GM12872 (cell line): ENCODE data around the gene HDAC4.
A peak's percentile ranks its signal among the peaks of the same experiment; 100 is the strongest.

Experiments
- TF ChIP-seq, protein P1 (sequence below): IDR thresholded peaks from 3 replicates; pipeline ENCODE4 v1.5.1; 2011; ENCODE audit warnings: low read depth, mild to moderate bottlenecking, low read length, moderate library complexity; ENCODE audit not compliant: insufficient read depth

Gene HDAC4

DNA sequence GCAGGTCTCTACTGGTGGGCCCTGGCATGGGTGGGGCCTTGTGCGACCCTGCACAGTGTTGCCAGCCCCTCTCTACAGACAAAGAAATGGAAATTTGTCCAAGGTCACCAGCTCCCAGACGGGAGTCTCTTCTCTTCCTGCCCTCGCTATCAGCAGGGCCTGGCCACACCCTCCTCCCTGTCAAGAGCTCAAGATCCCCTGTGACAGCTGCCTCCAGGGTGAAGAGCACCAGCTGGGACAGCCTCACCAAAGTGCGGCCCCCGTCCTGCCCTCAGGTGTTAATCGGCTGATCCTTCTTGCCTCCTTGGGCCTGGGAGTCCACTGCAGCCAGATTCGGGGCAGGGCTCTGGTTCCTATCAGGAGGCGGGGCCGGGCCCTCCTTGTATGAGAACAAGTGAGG is 293.9 kb downstream of the HDAC4 start:
- TF ChIP-seq, protein P1, sequence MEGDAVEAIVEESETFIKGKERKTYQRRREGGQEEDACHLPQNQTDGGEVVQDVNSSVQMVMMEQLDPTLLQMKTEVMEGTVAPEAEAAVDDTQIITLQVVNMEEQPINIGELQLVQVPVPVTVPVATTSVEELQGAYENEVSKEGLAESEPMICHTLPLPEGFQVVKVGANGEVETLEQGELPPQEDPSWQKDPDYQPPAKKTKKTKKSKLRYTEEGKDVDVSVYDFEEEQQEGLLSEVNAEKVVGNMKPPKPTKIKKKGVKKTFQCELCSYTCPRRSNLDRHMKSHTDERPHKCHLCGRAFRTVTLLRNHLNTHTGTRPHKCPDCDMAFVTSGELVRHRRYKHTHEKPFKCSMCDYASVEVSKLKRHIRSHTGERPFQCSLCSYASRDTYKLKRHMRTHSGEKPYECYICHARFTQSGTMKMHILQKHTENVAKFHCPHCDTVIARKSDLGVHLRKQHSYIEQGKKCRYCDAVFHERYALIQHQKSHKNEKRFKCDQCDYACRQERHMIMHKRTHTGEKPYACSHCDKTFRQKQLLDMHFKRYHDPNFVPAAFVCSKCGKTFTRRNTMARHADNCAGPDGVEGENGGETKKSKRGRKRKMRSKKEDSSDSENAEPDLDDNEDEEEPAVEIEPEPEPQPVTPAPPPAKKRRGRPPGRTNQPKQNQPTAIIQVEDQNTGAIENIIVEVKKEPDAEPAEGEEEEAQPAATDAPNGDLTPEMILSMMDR, result no peak

DNA sequence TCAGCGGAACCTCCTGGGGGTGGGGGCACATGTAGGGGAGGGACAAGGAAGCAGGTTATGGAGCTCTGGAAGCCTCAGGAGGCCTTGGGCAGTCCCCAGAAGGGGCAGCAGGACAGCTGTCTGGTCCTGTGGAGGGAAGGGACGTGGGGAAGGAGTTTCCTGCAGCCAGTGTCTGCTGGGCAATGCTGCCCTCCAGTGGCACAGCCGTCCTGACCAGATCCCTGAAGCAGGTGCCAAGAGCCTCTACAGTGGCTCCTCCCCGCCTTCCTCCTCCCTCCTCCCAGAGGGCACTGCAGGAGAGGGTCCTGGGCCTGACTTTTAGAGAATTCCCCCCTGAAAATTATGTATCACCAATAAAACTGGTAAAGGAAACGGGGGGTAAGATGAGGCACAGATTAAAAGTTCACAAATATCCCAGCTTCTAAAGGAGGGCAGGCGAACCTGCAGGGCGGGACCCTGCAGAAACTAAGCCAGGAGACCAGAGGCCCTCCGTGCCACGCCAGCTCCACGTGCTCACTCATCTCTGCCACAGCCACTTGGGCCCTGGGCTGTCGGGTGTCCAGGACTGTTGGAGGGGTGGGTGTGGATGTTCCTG is 294.4 kb downstream of the HDAC4 start:
- TF ChIP-seq, protein P1, result peak; percentile 51

DNA sequence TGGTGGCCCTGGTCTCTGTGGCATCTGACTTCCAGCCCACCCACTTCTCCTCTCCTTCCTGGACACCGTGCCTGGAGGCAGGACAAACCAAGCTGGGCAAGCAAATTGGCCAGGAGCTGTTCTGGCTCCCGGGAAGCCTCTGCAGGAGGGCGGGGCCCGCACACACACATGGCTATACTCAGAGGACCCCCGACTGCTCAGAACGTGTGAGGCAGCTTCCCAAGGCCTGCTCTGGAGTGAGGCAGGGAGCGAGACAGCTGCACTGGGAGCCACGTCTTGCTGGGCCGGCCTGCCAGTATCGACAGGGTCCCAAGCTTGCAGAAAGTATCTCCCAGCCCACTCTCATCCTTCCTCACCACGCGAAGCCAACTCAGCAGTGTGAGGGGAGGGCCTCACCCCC is 295.6 kb downstream of the HDAC4 start:
- TF ChIP-seq, protein P1, result no peak

DNA sequence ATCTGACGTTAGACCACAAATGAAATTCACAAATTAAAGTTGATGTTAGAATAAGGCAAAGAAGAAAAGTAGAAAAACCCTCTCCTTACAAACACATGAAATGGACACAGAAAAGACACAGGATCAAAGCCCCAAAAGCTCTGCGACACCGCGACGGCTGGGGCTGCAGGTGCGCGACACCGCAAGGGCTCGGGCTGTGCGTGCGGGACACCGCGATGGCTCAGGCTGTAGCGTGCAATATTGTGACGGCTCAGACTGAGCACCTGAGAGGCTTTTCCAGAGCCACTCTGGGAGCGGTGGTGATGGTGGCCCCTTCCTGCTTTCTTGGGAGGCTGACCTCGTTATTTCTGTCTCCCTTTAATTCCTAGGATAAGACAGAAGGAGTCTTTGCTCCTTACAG is 296.0 kb downstream of the HDAC4 start:
- TF ChIP-seq, protein P1, result no peak

DNA sequence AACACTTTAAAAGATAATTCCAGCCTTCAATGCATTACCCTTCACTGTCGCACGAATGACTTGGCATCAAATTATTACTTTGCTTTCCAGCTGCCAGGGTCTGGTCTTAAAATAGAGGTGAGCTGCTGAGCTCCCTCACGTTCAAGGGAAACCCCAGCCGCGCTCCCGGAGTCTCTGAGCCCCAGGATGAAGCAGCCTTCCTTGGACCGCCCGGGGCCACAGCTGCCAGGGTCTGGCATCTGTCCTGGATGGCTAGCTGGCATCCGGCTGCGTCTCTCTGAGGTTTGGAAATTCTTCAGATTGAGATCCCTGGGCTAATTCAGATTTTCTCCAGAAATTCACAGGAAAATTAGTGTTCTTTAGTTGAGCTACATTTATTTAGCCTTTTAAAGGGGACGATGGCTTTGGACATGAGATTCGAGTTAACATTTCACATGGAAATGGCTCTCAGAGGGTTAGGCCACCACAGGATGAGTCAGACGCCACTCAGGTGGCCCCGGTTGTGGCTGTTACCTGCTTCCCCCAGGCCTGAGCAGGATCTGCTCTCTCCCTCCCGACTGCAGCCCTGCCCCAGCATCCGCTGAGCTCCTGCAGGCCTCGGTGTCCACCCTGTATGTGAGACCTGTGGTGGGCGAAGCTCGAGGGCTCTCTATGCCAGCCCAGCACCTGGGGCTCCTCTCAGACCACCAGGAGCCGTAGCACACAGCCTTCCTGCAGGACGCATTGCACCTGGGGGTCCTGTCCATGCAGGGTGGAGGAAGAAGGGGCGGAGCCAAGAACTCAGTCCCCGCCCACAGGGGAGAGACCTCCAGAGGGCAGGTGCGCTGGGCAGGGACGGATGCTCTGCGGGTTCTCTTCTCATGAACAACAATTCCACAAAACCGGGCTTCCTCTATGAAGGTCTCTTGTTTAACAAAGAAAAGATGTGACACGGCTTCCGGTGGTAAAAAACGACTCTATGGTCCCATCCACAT is 297.4 kb downstream of the HDAC4 start:
- TF ChIP-seq, protein P1, result no peak

DNA sequence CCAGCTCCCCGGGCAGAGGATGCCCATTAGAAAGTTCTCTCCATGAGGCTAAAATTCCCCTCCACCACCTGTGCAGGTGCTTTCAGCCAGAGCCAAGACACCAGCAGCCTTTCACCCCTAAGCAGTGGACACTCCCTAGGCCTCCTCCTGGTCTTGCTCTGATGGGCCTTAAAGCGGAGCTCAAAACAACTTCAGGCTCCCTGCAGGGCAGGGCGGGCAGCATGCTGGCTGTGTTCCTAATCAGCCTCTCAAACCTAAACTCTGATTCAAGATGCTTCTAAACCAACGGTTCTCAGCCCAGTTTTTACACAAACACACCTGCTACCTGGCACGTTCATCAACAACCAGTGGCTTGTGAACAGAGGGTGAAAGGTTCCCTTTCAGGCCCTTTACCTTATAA is 298.6 kb downstream of the HDAC4 start:
- TF ChIP-seq, protein P1, result no peak

DNA sequence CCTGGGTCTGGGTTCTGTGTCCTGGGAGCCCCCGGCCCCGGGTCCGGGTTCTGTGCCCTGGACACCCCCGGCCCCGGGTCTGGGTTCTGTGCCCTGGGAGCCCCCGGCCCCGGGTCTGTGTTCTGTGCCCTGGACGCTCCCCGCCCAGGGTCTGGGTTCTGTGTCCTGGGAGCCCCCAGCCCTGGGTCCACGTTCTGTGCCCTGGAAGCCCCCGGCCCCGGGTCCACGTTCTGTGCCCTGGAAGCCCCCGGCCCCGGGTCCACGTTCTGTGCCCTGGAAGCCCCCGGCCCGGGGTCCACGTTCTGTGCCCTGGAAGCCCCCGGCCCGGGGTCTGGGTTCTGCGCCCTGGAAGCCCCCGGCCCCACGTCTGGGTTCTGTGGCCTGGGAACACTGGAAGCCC is 299.0 kb downstream of the HDAC4 start:
- TF ChIP-seq, protein P1, result no peak
